Peyer's patch (tissue), 4 donors: Measurements from ENCODE around the gene SNHG17.

Experiments used
- CTCF ChIP-seq, 6 experiments: fragments of 450-650 bp in 4 of 6; fragments of 200-600 bp in 2 of 6; sonication (generic) in 1 of 6; IDR thresholded peaks; one replicate each; pipeline ENCODE4 v1.5.1; 2017 to 2019; ENCODE audit warnings: antibody characterized with exemption in 6 of 6, mild to moderate bottlenecking in 3 of 6, moderate library complexity in 1 of 6
- POLR2A ChIP-seq, 2 donors: fragments of 450-650 bp; IDR thresholded peaks; one replicate each; pipeline ENCODE4 v1.5.1; 2017; ENCODE audit warnings: antibody characterized with exemption in 2 of 2, mild to moderate bottlenecking in 2 of 2, moderate library complexity in 2 of 2

GRCh38 chr20:38460040-38460623, 25.0 kb upstream of the SNHG17 start:
- TF ChIP-seq CTCF (IDR thresholded peaks at IDR 0.05) (no peak), POLR2A (IDR thresholded peaks at IDR 0.05) (no peak)
